ENCODE data around the gene ANKMY1.

Gene ANKMY1

GRCh38 chr2:240579071-240579762 lies 21.4 kb upstream of the ANKMY1 start:
- no peak for FAIRE-seq

GRCh38 chr2:240578488-240578887 lies 20.7 kb upstream of the ANKMY1 start:
- no peak for FAIRE-seq

- FAIRE-seq: no peak
Observed at GRCh38 chr2:240578110-240578450, 20.3 kb upstream of the ANKMY1 start.

GRCh38 chr2:240577281-240578109 lies 19.7 kb upstream of the ANKMY1 start:
- no peak for FAIRE-seq

- no peak for FAIRE-seq
Observed at GRCh38 chr2:240576436-240577205, 18.8 kb upstream of the ANKMY1 start.

- no peak for FAIRE-seq
Observed at GRCh38 chr2:240576036-240576435, 18.2 kb upstream of the ANKMY1 start.

- FAIRE-seq: no peak
Observed at GRCh38 chr2:240575101-240575965, 17.5 kb upstream of the ANKMY1 start.

- FAIRE-seq: no peak
Observed at GRCh38 chr2:240574386-240575100, 16.8 kb upstream of the ANKMY1 start.

- FAIRE-seq: no peak
Observed at GRCh38 chr2:240573516-240574385, 16.0 kb upstream of the ANKMY1 start.

- no peak for FAIRE-seq
Observed at GRCh38 chr2:240573071-240573515, 15.3 kb upstream of the ANKMY1 start.

- FAIRE-seq: no peak
Observed at GRCh38 chr2:240572141-240573031, 14.6 kb upstream of the ANKMY1 start.

- no peak for FAIRE-seq
Observed at GRCh38 chr2:240571314-240571973, 13.7 kb upstream of the ANKMY1 start.

- FAIRE-seq: no peak
Observed at GRCh38 chr2:240570531-240571313, 12.9 kb upstream of the ANKMY1 start.

- FAIRE-seq: no peak
Observed at GRCh38 chr2:240569998-240570530, 12.3 kb upstream of the ANKMY1 start.

- no peak for FAIRE-seq
Observed at GRCh38 chr2:240569523-240569997, 11.8 kb upstream of the ANKMY1 start.

GRCh38 chr2:240568678-240569522 lies 11.1 kb upstream of the ANKMY1 start:
- no peak for FAIRE-seq

All from G401.6 (cell line).